H1 (cell line): ENCODE measurements around the gene PHF14. TPM values are rescaled to one million over a fixed set of nuclear protein-coding genes. Genes with fewer than 3 reads are reported as not detected.
"Not testable (repeated sequence)": the region's sequence is repeated elsewhere in the genome, so short reads cannot be mapped to it uniquely, and the experiment has no call there.

ENCODE experiments used
- CTCF ChIA-PET: fragments of 300-600 bp; sonication (Branson Sonifier 250); formaldehyde crosslinking; loops from one replicate; lab custom pipeline; 2021; ENCODE audit not compliant: partially characterized antibody; lab: Charles Lee
- POLR2A ChIA-PET: fragments of 300-600 bp; sonication (Branson Sonifier 250); formaldehyde crosslinking; loops from one replicate; lab custom pipeline; 2021; ENCODE audit warnings: inconsistent platforms; ENCODE audit not compliant: partially characterized antibody; lab: Charles Lee
- DNase-seq, 2 experiments: peaks; one replicate each; pipeline versions ENCODE4 v3.0.0 to v3.0.0-alpha.2; 2010 to 2022; ENCODE audit warnings: low spot score in 2 of 2, low read depth in 1 of 2, mixed read lengths in 1 of 2
- FAIRE-seq: peaks from 2 replicates; lab custom pipeline; 2011; peaks lifted over from hg19 to GRCh38; lab: Jason Lieb, UNC
- H2AFZ ChIP-seq: 2 replicates; pipeline ENCODE4 v1.8.1; 2012; ENCODE audit warnings: low read length, inconsistent platforms
- H2AK5ac ChIP-seq: 2 replicates; pipeline ENCODE4 v1.6.1; 2013; ENCODE audit warnings: low read depth, low read length
- H2BK120ac ChIP-seq: replicated peaks from 2 replicates; pipeline ENCODE3; 2013; ENCODE audit warnings: low read depth, low read length, inconsistent platforms
- H2BK12ac ChIP-seq: 2 replicates; pipeline ENCODE4 v1.6.1; 2013; ENCODE audit warnings: low read depth, low read length
- H2BK15ac ChIP-seq: 2 replicates; pipeline ENCODE4 v1.6.1; 2013; ENCODE audit warnings: low read length
- H2BK20ac ChIP-seq: 2 replicates; pipeline ENCODE4 v1.6.1; 2013; ENCODE audit warnings: low read length
- H2BK5ac ChIP-seq: 2 replicates; pipeline ENCODE4 v1.6.1; 2013; ENCODE audit warnings: low read depth, low read length
- H3K14ac ChIP-seq: 2 replicates; pipeline ENCODE4 v1.6.1; 2013; ENCODE audit warnings: inconsistent platforms; ENCODE audit not compliant: insufficient read length
- H3K18ac ChIP-seq: 2 replicates; pipeline ENCODE4 v1.6.1; 2013; ENCODE audit warnings: low read length; ENCODE audit errors: extremely low read depth
- H3K23ac ChIP-seq: 2 replicates; pipeline ENCODE4 v1.6.1; 2013; ENCODE audit warnings: inconsistent platforms; ENCODE audit not compliant: insufficient read length
- H3K23me2 ChIP-seq: 2 replicates; pipeline ENCODE4 v1.6.1; 2013; ENCODE audit warnings: low read depth, low read length
- H3K27ac ChIP-seq: 2 replicates; pipeline ENCODE4 v1.6.1; 2011; ENCODE audit warnings: low read depth, low read length, inconsistent platforms
- H3K27me3 ChIP-seq, 4 experiments: replicated peaks in 1 of 4; 1 replicate in 1 of 4; 2 replicates in 3 of 4; pipeline versions ENCODE4 v1.6.1 to v1.8.1; 2011 to 2013; ENCODE audit warnings: low read length in 3 of 4, mild to moderate bottlenecking in 3 of 4, inconsistent platforms in 2 of 4, mixed read lengths in 2 of 4, moderate library complexity in 1 of 4; ENCODE audit not compliant: control insufficient read depth in 3 of 4, insufficient read depth in 3 of 4; ENCODE audit errors: extremely low read depth in 1 of 4
- H3K36me3 ChIP-seq, 4 experiments: 2 replicates each; pipeline versions ENCODE4 v1.6.1 to v1.8.1; 2011 to 2013; ENCODE audit warnings: mild to moderate bottlenecking in 4 of 4, low read length in 3 of 4, moderate library complexity in 2 of 4, control low read depth in 1 of 4, inconsistent platforms in 1 of 4; ENCODE audit not compliant: insufficient read depth in 4 of 4, control insufficient read depth in 2 of 4
- H3K4ac ChIP-seq: replicated peaks from 2 replicates; pipeline ENCODE3; 2013; ENCODE audit warnings: low read length, low read depth, mixed read lengths, inconsistent platforms; ENCODE audit not compliant: insufficient read length
- H3K4me1 ChIP-seq, 4 experiments: replicated peaks in 1 of 4; 1 replicate in 1 of 4; 2 replicates in 3 of 4; pipeline versions ENCODE4 v1.6.1 to v1.8.1; 2011 to 2013; ENCODE audit warnings: low read length in 3 of 4, inconsistent platforms in 2 of 4, mixed read lengths in 1 of 4; ENCODE audit not compliant: insufficient read depth in 4 of 4, control insufficient read depth in 3 of 4
- H3K4me2 ChIP-seq, 2 experiments: 2 replicates each; pipeline versions ENCODE4 v1.6.1 to v1.8.1; 2011 to 2013; ENCODE audit warnings: low read depth in 2 of 2, low read length in 2 of 2, control low read depth in 1 of 2, inconsistent platforms in 1 of 2, mild to moderate bottlenecking in 1 of 2; ENCODE audit not compliant: insufficient read depth in 1 of 2
- H3K4me3 ChIP-seq, 4 experiments: fragments of 200-600, 300-600 bp in 1 of 4; sonication (generic), shearing (Covaris generic), sonication (Bioruptor Twin) in 1 of 4; 2 replicates each; pipeline versions ENCODE4 v1.5.1 to v1.8.1; 2011 to 2016; ENCODE audit warnings: low read length in 4 of 4, low read depth in 3 of 4, control low read depth in 2 of 4, inconsistent platforms in 2 of 4, mild to moderate bottlenecking in 2 of 4, mixed read lengths in 1 of 4, moderate library complexity in 1 of 4; ENCODE audit not compliant: insufficient read depth in 2 of 4; ENCODE audit errors: extremely low read depth in 1 of 4
- H3K56ac ChIP-seq: replicated peaks from 2 replicates; pipeline ENCODE3; 2013; ENCODE audit warnings: low read depth, mild to moderate bottlenecking, mixed read lengths, low read length, inconsistent platforms; ENCODE audit not compliant: insufficient read length
- H3K79me1 ChIP-seq: 2 replicates; pipeline ENCODE4 v1.6.1; 2013; ENCODE audit warnings: low read depth, low read length, control low read depth
- H3K79me2 ChIP-seq, 2 experiments: 2 replicates each; pipeline versions ENCODE4 v1.6.1 to v1.8.1; 2012 to 2013; ENCODE audit warnings: low read length in 2 of 2, mild to moderate bottlenecking in 2 of 2, inconsistent platforms in 1 of 2; ENCODE audit not compliant: insufficient read depth in 2 of 2, control insufficient read depth in 1 of 2
- H3K9ac ChIP-seq, 4 experiments: replicated peaks in 1 of 4; 1 replicate in 1 of 4; 2 replicates in 3 of 4; pipeline versions ENCODE4 v1.6.1 to v1.8.1; 2011 to 2013; ENCODE audit warnings: low read depth in 3 of 4, low read length in 3 of 4, control low read depth in 2 of 4, mild to moderate bottlenecking in 2 of 4, moderate library complexity in 2 of 4, inconsistent platforms in 1 of 4; ENCODE audit errors: extremely low read depth in 1 of 4
- H3K9me3 ChIP-seq, 2 experiments: 2 replicates each; pipeline versions ENCODE4 v1.6.1 to v1.8.1; 2012 to 2013; ENCODE audit warnings: mild to moderate bottlenecking in 2 of 2, moderate library complexity in 2 of 2, control low read depth in 1 of 2, inconsistent platforms in 1 of 2, low read depth in 1 of 2, low read length in 1 of 2, mixed read lengths in 1 of 2; ENCODE audit not compliant: insufficient read depth in 2 of 2
- H4K20me1 ChIP-seq, 2 experiments: replicated peaks in 1 of 2; 2 replicates each; pipeline versions ENCODE3 to v1.8.1; 2011 to 2013; ENCODE audit warnings: inconsistent platforms in 2 of 2, low read length in 2 of 2, mild to moderate bottlenecking in 1 of 2; ENCODE audit not compliant: insufficient read depth in 2 of 2, control insufficient read depth in 1 of 2
- H4K5ac ChIP-seq: 2 replicates; pipeline ENCODE4 v1.6.1; 2013; ENCODE audit warnings: low read length, low read depth, mixed read lengths, inconsistent platforms; ENCODE audit not compliant: insufficient read length
- H4K8ac ChIP-seq: 2 replicates; pipeline ENCODE4 v1.8.0; 2013; ENCODE audit warnings: mild to moderate bottlenecking, moderate library complexity, low read length, inconsistent platforms; ENCODE audit not compliant: insufficient read depth; ENCODE audit errors: extremely low read depth
- H4K91ac ChIP-seq: replicated peaks from 2 replicates; pipeline ENCODE3; 2013; ENCODE audit warnings: low read length, mixed read lengths, inconsistent platforms; ENCODE audit not compliant: insufficient read length
- WGBS, 2 experiments: shearing (Covaris generic) in 1 of 2; methylation state at CpG; one replicate each; pipeline versions ENCODE4 v1.1.6 to v1.1.7; 2013 to 2015; ENCODE audit warnings: low lambda C conversion rate in 2 of 2, mixed read lengths in 2 of 2, inconsistent platforms in 1 of 2, low coverage in 1 of 2, missing lambda C conversion rate in 1 of 2; ENCODE audit not compliant: insufficient replicate concordance in 2 of 2, insufficient coverage in 1 of 2, insufficient read length in 1 of 2; ENCODE audit errors: extremely low coverage in 1 of 2, missing lambda C conversion rate in 1 of 2; 5-methylcytosine and 5-hydroxymethylcytosine counted together
- polyA plus RNA-seq, 7 experiments: library from polyadenylated mRNA; depleted of rRNA in 3 of 7; stranded (reverse) in 5 of 7; unstranded in 2 of 7; fragments of >200 nt in 5 of 7; fragments of 200-250 nt in 2 of 7; gene quantifications; 1 replicate in 5 of 7; 2 replicates in 1 of 7; 4 replicates in 1 of 7; pipeline versions ENCODE4 v1.2.1 to v1.2.3, GENCODE V29; 2011 to 2013; ENCODE audit warnings: missing spikeins in 2 of 7, mixed read lengths in 2 of 7
- total RNA-seq: library from RNA; stranded (reverse); fragmentation: NEBNext Ultra II Directional; extraction: Animal tissue kit (Norgen Biotek cat#: 25700); gene quantifications from 2 replicates; pipeline ENCODE4 v1.2.1, GENCODE V29; 2021

Gene PHF14
- total and polyA plus RNA-seq, 2 of the 8 experiments (the other 6 are each of a cell fraction or from before 2014, with no cell fraction given) = 17.9 to 70.6 TPM

DNA sequence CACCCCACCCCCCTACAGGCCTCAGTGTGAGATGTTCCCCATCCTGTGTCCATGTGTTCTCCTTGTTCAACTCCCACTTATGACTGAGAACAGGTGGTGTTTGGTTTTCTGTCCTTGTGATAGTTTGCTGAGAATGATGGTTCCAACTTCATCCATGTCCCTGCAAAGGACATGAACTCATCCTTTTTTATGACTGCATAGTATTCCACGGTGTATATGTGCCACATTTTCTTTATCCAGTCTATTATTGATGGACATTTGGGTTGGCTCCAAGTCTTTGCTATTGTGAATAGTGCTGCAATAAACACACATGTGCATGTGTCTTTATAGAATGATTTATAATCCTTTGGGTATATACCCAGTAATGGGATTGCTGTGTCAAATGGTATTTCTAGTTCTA lies 13.4 kb upstream of the PHF14 start:
- FAIRE-seq, H4K91ac ChIP-seq, H3K36me3 ChIP-seq, H2BK12ac ChIP-seq, H3K4ac ChIP-seq, H2BK120ac ChIP-seq, H3K9ac ChIP-seq, H3K4me3 ChIP-seq, CTCF ChIA-PET, H3K79me1 ChIP-seq, DNase-seq, H3K23ac ChIP-seq, H4K5ac ChIP-seq, H3K14ac ChIP-seq, H3K4me2 ChIP-seq, H3K56ac ChIP-seq, H4K8ac ChIP-seq, H2BK20ac ChIP-seq, H2AK5ac ChIP-seq, H3K4me1 ChIP-seq, H3K79me2 ChIP-seq, H2BK5ac ChIP-seq, H3K27ac ChIP-seq, H3K18ac ChIP-seq, H2BK15ac ChIP-seq, H3K9me3 ChIP-seq, H3K23me2 ChIP-seq, H4K20me1 ChIP-seq, H3K27me3 ChIP-seq, H2AFZ ChIP-seq: not testable (repeated sequence)
- WGBS, 2 experiments = 89% methylated on average over 1 of the region's 1 CpG; no CpG with 5 or more reads in 1 of the 2 experiments
- POLR2A ChIA-PET = interaction anchor here (1.5 to 1.7 kb wide), 2 partner anchors 14 to 20 kb away, joined by 4 to 8 read pairs; partner anchors contain the start of gene PHF14

- FAIRE-seq = not testable (repeated sequence)
Measured at GRCh38 chr7:10965016-10965415, 8.7 kb upstream of the PHF14 start.

More at GRCh38 chr7:10965016-10965415, 8.7 kb upstream of the PHF14 start:
- not testable (repeated sequence) for DNase-seq, H3K36me3 ChIP-seq, H3K4ac ChIP-seq, H4K91ac ChIP-seq, H2BK15ac ChIP-seq, H3K9me3 ChIP-seq, H3K79me1 ChIP-seq, H3K4me1 ChIP-seq, H3K4me2 ChIP-seq, H2AK5ac ChIP-seq, H3K18ac ChIP-seq, H3K56ac ChIP-seq, H3K14ac ChIP-seq, H3K23ac ChIP-seq, H3K4me3 ChIP-seq, H2AFZ ChIP-seq, H2BK20ac ChIP-seq, H3K9ac ChIP-seq, H2BK5ac ChIP-seq, H4K20me1 ChIP-seq, H3K27ac ChIP-seq, H4K5ac ChIP-seq, H2BK120ac ChIP-seq, H3K79me2 ChIP-seq, H4K8ac ChIP-seq, H3K27me3 ChIP-seq, H2BK12ac ChIP-seq, H3K23me2 ChIP-seq
- 91% methylated on average over 4 of the region's 4 CpGs; no CpG with 5 or more reads in 1 of the 2 experiments for WGBS, 2 experiments
- CTCF ChIA-PET = interaction anchor here (1.3 to 1.4 kb wide), 2 partner anchors 24 to 52 kb away, joined by 3 to 4 read pairs; no protein-coding TSS in a partner anchor
- POLR2A ChIA-PET = interaction anchor here (2.1 kb wide), 1 partner anchor 8 kb away, joined by 6 read pairs; the partner anchor contains the start of gene PHF14
